Thyroid gland (tissue), 4 donors: ENCODE results near the gene BMP5.

ENCODE experiments used
- POLR2A ChIP-seq, 2 donors: fragments of 450-650 bp; IDR thresholded peaks; one replicate each; pipeline ENCODE4 v1.6.1; 2017; ENCODE audit warnings: antibody characterized with exemption in 2 of 2, mild to moderate bottlenecking in 2 of 2, moderate library complexity in 1 of 2
- TF ChIP-seq, protein P1 (sequence below), 6 experiments: fragments of 200-600 bp in 3 of 6; fragments of 450-650 bp in 3 of 6; sonication (generic) in 3 of 6; IDR thresholded peaks; one replicate each; pipeline ENCODE4 v1.5.1; 2016 to 2019; ENCODE audit warnings: antibody characterized with exemption in 6 of 6, mild to moderate bottlenecking in 2 of 6, inconsistent platforms in 1 of 6, moderate library complexity in 1 of 6

DNA sequence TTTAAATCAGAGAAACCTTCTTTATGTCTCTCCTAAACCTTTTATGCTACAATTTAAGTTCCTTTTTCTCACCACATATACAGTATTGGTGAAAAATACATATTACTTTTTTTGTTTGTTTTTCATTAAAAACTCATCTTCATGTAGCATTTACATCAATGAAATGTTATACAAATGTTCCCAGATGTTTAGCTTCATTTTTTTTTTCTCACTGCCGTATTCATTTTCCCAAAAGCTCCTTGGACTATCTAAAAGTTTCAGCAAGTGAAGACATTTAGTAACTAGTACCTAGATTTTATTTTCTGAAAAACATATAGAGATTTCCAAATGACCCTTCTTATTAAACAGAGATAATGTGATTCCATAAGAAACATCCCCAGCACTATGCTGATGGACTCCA lies 128.9 kb downstream of the BMP5 start:
- TF ChIP-seq POLR2A (IDR thresholded peaks at IDR 0.05), result no peak
- TF ChIP-seq, protein P1, sequence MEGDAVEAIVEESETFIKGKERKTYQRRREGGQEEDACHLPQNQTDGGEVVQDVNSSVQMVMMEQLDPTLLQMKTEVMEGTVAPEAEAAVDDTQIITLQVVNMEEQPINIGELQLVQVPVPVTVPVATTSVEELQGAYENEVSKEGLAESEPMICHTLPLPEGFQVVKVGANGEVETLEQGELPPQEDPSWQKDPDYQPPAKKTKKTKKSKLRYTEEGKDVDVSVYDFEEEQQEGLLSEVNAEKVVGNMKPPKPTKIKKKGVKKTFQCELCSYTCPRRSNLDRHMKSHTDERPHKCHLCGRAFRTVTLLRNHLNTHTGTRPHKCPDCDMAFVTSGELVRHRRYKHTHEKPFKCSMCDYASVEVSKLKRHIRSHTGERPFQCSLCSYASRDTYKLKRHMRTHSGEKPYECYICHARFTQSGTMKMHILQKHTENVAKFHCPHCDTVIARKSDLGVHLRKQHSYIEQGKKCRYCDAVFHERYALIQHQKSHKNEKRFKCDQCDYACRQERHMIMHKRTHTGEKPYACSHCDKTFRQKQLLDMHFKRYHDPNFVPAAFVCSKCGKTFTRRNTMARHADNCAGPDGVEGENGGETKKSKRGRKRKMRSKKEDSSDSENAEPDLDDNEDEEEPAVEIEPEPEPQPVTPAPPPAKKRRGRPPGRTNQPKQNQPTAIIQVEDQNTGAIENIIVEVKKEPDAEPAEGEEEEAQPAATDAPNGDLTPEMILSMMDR (IDR thresholded peaks at IDR 0.05), result no peak
